Measurements from ENCODE around the gene GALR1.

GRCh38 chr18:77267969-77268368 is 18.3 kb downstream of the GALR1 start:
- no peak for TF ChIP-seq POLR2AphosphoS5 (IDR thresholded peaks at IDR 0.05; ENCODE audit: low read depth, low read length)
- no peak for TF ChIP-seq EP300 (IDR thresholded peaks at IDR 0.05; ENCODE audit: borderline replicate concordance in 1 of 2, low read depth in 1 of 2, low read length in 1 of 2)
- TF ChIP-seq GABPA (IDR thresholded peaks at IDR 0.05; ENCODE audit: low read depth), result no peak
- TF ChIP-seq, protein P1, sequence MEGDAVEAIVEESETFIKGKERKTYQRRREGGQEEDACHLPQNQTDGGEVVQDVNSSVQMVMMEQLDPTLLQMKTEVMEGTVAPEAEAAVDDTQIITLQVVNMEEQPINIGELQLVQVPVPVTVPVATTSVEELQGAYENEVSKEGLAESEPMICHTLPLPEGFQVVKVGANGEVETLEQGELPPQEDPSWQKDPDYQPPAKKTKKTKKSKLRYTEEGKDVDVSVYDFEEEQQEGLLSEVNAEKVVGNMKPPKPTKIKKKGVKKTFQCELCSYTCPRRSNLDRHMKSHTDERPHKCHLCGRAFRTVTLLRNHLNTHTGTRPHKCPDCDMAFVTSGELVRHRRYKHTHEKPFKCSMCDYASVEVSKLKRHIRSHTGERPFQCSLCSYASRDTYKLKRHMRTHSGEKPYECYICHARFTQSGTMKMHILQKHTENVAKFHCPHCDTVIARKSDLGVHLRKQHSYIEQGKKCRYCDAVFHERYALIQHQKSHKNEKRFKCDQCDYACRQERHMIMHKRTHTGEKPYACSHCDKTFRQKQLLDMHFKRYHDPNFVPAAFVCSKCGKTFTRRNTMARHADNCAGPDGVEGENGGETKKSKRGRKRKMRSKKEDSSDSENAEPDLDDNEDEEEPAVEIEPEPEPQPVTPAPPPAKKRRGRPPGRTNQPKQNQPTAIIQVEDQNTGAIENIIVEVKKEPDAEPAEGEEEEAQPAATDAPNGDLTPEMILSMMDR (IDR thresholded peaks at IDR 0.05), result no peak
- TF ChIP-seq MAX (IDR thresholded peaks at IDR 0.05; ENCODE audit: low read depth), result no peak
- no peak for TF ChIP-seq RCOR1 (IDR thresholded peaks at IDR 0.05; ENCODE audit: low read length)
- TF ChIP-seq CHD2 (IDR thresholded peaks at IDR 0.05; ENCODE audit: low read length, partially characterized antibody), result no peak
